Stimulated activated CD8-positive, alpha-beta memory T cell treated with anti-CD3 and anti-CD28 coated beads, Interleukin-4, amount 100 ng/mL, for 48 hours (primary cell): ENCODE measurements around the gene ARHGAP12.
"Not testable (repeated sequence)": the region's sequence is repeated elsewhere in the genome, so short reads cannot be mapped to it uniquely, and the experiment has no call there.

Experiments
- DNase-seq: peaks from one replicate; pipeline ENCODE4 v3.0.0-alpha.2; 2020

ARHGAP12 gene

GRCh38 chr10:31923389-31923788 lies 5.2 kb downstream of the ARHGAP12 start:
- no peak for DNase-seq

- DNase-seq, result no peak
Measured at GRCh38 chr10:31921031-31921430, 7.6 kb downstream of the ARHGAP12 start.

- no peak for DNase-seq
Measured at GRCh38 chr10:31920538-31920937, 8.1 kb downstream of the ARHGAP12 start.

DNA sequence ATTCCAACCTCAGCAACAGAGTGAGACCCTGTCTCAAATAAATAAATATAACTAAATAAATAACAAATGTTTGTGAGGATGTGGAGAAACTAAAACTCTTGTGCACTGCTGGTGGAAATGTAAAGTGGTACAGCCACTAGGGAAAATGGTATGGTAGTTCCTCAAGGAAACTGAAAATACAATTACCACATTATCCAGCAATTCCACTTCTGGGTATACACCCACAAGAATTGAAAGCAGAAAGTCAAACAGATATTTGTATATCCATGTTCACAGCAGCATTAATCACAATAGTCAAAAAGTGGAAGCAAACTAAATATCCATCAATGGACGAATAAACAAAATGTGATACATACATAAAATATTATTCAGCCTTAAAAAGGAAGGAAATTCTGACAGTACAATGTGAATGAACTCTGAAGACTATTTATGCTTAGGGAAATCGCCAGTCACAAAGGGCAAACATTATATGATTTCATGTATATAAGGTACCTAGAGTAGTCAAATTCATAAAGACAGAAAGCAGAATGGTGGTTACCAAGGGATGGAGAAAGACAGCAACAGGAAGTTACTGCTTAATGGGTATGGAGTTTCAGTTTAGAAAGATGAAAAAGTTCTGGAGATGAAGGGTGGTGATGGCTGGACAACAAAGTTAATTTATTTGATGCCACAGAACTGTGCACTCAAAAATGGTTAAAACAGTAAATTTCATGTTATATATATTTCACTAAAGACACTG lies 9.8 kb downstream of the ARHGAP12 start:
- DNase-seq, result no peak

DNA sequence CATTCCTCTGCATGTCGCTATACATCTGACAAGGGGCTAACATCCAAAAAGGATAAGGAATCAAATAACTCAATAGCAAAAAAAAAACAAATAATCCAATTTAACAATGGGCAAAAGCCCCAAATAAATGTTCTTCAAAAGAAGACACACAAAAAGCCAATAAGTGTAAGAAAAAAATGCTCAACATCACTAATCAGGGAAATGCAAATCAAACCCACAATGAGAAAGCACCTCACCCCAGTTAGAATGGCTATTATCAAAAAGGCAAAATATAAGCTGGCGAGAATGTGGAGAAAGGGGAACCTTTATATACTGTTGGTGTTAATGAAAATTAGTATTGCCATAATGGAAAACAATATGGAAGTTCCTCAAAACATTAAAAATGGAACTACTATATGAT lies 14.3 kb downstream of the ARHGAP12 start:
- no peak for DNase-seq

GRCh38 chr10:31912898-31913850 lies 15.5 kb downstream of the ARHGAP12 start:
- DNase-seq, result no peak

DNA sequence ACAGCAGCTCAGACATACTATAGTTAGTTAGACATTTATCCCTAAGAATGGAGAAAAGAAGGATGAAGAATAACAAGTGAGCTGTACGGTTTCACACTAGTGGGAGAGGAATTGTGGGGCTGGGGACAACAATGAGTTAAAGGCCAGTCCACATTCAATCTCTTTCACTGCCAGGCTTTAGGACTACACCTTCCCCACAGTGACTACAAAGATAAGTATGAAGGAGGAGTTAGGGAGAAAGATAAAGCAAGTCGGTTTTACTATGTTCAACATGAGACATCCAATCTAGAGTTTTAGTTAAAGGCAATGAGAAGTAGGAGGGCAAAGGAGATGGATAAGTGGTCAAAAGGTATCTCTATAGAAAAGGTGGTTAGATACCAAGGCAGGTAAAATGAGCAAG lies 16.3 kb downstream of the ARHGAP12 start:
- no peak for DNase-seq

- DNase-seq, result no peak
Measured at GRCh38 chr10:31910016-31910415, 18.6 kb downstream of the ARHGAP12 start.

DNA sequence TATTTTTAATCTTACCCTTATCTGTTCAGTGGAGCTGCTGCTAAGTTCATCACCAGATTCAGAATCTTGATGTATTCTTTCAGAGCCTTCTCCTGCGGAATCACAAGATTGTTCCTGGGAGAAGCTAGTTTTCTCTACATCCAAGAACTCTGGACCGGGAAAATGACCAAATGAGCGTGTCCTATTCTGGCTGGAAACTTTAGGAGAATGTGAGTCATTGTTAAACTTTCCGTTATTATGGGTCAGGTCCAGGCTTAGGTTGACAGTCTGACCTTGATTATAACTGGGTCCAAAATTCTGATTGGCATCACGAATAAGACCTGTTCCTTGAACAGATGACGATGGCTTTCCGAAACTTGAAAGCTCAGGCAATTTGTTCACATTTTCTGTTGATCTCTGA lies 20.5 kb downstream of the ARHGAP12 start:
- no peak for DNase-seq

DNA sequence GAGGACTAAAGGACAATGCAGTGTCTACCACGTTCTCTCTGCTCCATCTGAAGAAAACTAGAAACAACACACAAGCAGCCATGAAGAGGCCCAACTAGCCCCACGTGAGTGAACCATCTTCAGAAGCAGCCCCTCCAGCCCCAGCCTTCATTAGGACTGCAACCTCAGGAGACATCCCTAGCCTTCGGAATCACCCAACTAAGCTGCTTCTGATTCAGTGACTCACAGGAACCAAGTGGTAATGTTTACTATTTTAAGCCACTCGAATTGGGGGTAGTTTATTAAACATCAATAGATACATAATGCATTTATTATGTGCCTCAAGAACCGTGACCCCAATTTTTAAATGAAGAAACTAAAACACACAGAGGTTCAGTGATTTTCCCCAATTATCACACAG lies 22.6 kb downstream of the ARHGAP12 start:
- no peak for DNase-seq

DNA sequence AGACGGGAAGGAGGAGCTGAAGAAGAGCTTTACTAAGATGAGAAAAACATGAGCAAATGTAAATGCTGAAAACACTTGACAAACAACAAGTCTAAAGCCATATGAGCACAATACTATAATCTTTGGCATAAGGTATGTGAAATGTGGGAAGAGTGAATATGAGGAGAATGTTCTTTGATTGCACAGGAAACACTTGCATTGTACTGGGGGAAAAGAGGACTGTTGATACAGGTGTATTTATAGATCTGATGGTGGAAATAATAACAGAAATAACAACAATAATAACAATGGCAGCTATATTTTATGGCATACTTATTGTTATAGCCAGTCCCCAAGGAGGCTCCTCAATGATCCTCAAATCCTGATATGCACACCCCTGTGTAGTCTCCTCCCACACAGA lies 23.0 kb downstream of the ARHGAP12 start:
- no peak for DNase-seq

DNA sequence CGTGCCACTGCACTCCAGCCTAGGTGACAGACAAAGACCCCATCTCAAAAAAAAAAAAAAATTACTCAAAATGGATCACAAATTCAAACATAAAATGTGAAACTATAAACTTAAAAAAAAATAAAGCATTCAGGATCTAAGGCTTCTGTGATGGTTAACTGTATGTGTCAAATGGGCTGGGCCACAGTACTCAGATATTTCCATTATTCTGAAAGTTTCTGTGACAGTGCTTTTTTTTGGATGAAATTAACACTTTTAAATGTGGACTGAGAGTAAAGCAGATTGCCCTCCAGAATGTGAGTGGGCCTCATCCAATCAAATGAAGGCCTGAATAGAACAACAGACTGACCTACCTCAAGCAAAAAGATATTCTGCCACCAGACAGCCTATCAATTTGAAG lies 26.0 kb downstream of the ARHGAP12 start:
- no peak for DNase-seq

GRCh38 chr10:31897506-31897905 lies 31.1 kb downstream of the ARHGAP12 start:
- DNase-seq, result no peak

GRCh38 chr10:31896968-31897384 lies 31.7 kb downstream of the ARHGAP12 start:
- no peak for DNase-seq

DNA sequence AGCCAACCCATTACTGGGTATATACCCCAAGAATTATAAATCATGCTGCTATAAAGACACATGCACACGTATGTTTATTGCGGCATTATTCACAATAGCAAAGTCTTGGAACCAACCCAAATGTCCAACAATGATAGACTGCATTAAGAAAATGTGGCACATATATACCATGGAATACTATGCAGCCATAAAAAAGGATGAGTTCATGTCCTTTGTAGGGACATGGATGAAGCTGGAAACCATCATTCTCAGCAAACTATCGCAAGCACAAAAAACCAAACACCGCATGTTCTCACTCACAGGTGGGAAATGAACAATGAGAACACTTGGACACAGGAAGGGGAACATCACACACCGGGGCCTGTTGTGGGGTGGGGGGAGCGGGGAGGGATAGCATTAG lies 32.9 kb downstream of the ARHGAP12 start:
- DNase-seq, result not testable (repeated sequence)

- DNase-seq, result no peak
Measured at GRCh38 chr10:31888442-31888841, 40.2 kb downstream of the ARHGAP12 start.

DNA sequence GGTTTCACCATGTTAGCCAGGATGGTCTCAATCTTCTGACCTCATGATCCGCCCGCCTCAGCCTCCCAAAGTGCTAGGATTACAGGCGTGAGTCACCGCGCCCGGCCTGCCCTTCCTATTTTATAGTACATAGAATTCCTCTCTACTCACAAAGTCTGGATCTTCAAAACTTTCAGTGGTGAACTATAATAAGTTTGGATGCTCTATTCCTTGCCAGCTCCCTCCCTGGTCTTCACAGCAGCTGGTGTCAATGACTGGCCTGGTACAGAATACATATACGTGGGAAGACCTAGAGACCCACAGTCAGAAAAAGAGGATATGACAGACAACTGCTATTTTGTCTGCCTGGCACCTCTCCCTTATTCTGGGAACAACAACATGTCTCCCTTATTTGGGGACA lies 40.8 kb downstream of the ARHGAP12 start:
- no peak for DNase-seq

DNA sequence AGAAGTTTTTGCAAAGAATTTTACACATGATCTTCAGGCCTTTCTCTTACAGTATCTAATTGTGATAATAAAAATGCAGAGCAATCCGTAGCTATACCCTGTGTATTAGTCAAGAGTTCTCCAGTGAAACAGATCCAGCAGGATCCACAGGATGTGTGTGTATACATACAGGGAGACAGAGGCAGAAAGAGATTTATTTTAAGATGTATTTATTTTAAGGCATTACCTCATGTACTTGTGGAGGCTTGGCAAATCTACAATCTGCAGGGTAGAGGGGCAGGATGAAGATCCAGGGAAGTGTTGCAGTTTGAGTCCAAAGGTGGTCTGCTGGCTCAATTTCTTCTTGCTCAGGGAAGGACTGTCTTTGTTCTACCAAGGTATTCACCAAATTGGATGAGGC lies 41.7 kb downstream of the ARHGAP12 start:
- DNase-seq, result no peak

- no peak for DNase-seq
Measured at GRCh38 chr10:31885971-31886370, 42.7 kb downstream of the ARHGAP12 start.

DNA sequence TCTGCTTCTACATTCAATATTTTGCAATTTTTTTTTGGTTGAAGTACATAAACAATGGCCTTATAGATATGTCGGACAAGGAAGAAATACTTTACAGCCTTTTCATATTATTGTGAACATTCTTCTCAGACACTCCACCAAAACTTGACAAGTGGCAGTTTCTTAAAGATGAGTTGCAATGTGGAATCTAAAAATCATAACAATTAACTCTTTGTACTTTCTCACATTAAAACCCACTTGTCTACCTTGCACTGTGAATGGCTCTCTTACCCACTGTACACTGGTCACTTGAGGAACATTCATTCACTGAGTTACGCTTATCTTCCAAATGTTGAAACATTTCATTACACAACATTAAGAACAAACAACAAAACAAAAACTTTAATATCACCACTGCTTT lies 44.2 kb downstream of the ARHGAP12 start:
- DNase-seq, result no peak

DNA sequence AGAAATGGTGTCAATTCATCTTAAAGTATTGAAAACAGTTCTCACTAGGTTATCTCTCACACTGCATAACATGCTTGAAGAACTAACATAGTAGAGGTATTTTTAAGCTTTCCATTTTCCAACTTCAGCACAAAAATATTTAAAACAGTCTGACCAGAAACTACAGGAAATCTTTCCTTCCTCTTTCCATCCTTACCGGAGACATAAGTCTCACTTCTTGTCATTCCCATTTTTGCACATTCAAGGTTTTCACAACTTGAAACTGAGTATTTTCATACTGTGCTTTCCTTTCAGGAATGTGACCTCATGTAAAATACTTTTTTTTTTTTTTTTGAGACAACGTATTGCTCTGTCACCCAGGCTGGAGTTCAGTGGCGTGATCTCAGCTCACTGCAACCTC lies 45.2 kb downstream of the ARHGAP12 start:
- no peak for DNase-seq

GRCh38 chr10:31878486-31878885 lies 50.1 kb downstream of the ARHGAP12 start:
- DNase-seq, result no peak

DNA sequence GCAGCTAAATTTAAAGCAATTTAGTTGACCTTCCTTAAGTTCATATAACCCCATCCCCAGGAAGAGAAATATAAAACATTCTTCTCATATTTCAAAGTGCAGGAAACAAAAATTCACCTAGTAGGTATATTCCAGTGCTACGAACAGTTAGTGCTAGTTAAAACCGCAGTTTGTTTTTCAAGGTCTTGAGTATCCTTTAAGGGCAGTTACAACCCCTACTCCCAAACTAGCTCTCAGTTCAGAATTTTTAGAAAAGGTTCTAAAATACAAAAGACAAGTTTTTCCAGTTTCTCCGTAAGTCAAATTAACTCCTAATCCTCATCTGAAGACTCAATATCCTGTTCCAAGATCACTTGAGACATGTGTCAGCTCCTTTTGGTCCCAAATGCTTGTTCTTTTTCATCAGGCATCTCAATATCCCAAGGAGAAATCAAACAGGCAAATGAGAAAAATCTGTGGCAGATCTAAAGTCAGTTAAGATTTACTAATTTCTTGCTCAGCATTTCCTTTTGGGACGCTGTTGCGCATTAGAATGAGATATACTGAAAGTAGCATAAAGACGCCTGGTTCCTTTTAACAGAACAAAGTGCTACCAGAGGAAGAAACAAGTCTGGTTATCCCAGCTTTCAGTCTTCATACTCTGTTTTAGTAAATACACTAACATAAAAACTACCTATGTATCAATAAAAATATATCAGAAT lies 51.8 kb downstream of the ARHGAP12 start:
- no peak for DNase-seq

DNA sequence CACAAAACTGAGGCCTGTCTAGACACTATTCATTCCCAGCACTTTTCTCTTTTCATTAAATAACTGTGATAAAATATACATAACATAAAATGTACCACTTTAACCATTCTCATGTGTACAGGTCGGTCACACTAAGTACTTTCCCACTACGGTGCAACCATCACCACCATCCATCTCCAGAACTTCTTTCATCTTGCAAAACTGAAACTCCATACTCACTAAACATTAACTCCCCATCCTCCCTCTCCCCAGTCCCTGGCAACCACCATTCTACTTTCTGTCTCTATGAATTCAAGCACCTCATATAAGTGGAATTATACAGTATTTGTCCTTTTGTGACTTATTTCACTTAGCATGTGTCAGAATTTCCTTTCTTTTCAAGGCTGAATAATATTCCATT lies 53.0 kb downstream of the ARHGAP12 start:
- DNase-seq, result no peak
